ENCODE data around the gene GRB2. TPM values are rescaled to one million over a fixed set of nuclear protein-coding genes. Genes with fewer than 3 reads are reported as not detected.

The GRB2 gene
- total and polyA plus RNA-seq, 10 of the 15 experiments (the other 5 are each of a cell fraction or from before 2014, with no cell fraction given) = 113 to 268 (median 158) TPM

GRCh38 chr17:75319904-75320691, 85.4 kb downstream of the GRB2 start (continued):
- TF ChIP-seq, protein P1, sequence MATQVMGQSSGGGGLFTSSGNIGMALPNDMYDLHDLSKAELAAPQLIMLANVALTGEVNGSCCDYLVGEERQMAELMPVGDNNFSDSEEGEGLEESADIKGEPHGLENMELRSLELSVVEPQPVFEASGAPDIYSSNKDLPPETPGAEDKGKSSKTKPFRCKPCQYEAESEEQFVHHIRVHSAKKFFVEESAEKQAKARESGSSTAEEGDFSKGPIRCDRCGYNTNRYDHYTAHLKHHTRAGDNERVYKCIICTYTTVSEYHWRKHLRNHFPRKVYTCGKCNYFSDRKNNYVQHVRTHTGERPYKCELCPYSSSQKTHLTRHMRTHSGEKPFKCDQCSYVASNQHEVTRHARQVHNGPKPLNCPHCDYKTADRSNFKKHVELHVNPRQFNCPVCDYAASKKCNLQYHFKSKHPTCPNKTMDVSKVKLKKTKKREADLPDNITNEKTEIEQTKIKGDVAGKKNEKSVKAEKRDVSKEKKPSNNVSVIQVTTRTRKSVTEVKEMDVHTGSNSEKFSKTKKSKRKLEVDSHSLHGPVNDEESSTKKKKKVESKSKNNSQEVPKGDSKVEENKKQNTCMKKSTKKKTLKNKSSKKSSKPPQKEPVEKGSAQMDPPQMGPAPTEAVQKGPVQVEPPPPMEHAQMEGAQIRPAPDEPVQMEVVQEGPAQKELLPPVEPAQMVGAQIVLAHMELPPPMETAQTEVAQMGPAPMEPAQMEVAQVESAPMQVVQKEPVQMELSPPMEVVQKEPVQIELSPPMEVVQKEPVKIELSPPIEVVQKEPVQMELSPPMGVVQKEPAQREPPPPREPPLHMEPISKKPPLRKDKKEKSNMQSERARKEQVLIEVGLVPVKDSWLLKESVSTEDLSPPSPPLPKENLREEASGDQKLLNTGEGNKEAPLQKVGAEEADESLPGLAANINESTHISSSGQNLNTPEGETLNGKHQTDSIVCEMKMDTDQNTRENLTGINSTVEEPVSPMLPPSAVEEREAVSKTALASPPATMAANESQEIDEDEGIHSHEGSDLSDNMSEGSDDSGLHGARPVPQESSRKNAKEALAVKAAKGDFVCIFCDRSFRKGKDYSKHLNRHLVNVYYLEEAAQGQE (IDR thresholded peaks at IDR 0.05; ENCODE audit: low read depth, low read length) = no peak
- TF ChIP-seq RAD21 (IDR thresholded peaks at IDR 0.05; ENCODE audit: insufficient read depth, low read depth, low read length) = no peak; the same call in 1 of the 2 replicates
- no peak for TF ChIP-seq KLF5 (IDR thresholded peaks at IDR 0.05; ENCODE audit: partially characterized antibody)
- TF ChIP-seq CEBPZ (IDR thresholded peaks at IDR 0.05; ENCODE audit: low read depth, low read length) = no peak
- no peak for TF ChIP-seq HDAC2 (IDR thresholded peaks at IDR 0.05)
- TF ChIP-seq, protein P2, sequence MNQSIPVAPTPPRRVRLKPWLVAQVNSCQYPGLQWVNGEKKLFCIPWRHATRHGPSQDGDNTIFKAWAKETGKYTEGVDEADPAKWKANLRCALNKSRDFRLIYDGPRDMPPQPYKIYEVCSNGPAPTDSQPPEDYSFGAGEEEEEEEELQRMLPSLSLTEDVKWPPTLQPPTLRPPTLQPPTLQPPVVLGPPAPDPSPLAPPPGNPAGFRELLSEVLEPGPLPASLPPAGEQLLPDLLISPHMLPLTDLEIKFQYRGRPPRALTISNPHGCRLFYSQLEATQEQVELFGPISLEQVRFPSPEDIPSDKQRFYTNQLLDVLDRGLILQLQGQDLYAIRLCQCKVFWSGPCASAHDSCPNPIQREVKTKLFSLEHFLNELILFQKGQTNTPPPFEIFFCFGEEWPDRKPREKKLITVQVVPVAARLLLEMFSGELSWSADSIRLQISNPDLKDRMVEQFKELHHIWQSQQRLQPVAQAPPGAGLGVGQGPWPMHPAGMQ (IDR thresholded peaks at IDR 0.05; ENCODE audit: borderline replicate concordance) = no peak
- no peak for TF ChIP-seq TARDBP (IDR thresholded peaks at IDR 0.05; ENCODE audit: borderline replicate concordance)
- TF ChIP-seq HDGF (IDR thresholded peaks at IDR 0.05) = no peak

Measured in GM12878 (cell line).